ENCODE measurements around the gene INF2.

INF2 gene

DNA sequence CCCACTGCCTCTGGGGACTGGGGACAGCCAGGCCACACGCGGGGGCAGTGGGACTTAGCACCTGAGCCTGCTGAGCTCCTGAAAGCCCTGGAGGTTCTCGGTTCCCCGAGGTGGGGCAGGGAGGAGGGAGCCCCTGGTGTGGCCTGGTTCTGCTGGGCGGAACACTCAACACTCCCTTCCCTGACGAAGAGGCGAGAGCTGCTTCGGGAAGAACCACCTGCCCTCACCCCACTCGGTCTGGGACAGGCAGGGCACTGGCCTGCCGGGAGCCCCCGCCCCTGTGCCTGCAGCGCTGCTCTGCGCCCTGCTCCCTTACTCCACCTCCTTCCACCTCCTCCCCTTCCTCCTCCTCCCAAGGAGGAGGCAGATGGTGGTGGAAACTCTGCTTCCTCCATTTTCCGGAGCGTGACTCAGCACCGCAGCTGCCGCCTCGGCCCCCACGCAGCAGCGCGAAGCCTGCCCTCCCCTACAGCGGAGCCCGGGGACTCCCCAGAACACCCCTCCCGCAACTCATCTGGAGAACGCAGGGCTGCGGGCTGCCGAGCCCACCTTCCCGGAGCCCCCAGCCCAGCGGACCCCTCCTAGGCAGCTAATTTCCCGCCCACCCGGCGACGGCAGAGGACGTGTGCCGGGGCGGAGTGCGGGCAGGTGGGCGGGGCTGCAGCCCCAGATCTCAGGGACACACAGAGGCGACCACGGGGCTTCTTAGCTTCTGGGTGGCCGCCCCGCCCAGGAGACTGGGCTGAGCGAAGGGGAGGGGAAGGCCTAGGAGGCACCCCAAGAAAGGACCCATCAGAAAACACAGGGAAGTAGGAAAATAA, 11.7 kb upstream of the INF2 start:
- DNase-seq: peak; percentile 43

DNA sequence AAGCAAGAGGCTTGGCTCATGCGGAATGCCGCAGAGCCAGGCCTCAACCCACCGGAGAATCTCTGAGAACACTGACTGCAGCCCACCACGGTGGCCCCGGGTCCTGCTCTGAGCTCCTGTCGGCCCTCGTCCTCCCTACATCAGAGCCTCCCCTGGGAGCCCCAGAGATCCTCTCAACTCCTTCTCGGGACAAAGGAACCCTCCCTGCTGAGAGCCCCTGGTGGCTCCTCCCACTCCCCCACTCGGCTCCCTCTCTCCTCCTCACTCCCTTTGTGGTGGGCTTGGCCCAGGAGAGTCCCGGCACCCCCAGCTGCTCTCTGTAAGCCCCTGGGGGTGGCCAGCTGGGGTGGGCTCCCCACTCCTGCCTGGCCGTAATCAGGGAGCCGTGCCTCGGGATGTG, 11.1 kb upstream of the INF2 start:
- DNase-seq: peak; percentile 49

DNA sequence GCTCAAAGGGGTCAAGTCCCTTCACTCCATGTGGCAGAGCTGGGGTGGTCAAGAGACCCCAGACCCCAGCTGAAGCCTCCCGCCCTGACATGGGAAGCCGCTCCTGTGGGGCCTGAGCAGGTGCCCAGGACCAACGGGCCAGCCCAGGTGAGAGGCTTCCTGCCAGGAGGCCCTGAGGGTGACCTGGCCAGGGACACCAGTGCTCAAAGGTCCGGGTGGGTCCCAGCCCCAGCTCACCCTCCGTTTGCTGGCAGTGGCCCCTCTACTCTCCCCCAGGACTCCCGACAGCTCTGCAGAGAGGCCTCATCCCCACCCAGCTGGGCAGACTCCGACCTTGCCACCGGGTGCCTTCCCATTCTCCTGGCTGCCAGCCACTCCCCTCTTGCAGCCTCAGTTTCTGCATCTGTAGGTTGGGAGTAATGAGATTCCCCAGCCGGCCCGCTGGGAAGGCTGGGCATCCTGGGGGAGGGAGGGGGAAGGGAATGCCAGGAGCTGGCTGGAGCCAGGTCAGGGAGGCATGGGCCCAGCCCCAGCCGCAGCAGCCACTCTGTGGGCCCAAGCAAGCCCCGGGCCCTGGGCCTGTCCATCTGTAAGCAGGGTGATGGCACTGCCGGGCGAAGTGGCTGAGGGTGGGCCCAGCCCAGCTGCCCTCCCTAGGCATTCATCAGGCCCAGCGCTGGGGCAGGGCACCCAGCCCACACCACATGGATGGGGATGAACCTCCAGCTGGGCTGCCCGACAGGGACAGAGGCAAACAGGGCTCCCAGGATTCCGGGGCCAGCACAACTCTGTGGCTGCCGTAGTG, 10.3 kb upstream of the INF2 start:
- DNase-seq: no peak

DNA sequence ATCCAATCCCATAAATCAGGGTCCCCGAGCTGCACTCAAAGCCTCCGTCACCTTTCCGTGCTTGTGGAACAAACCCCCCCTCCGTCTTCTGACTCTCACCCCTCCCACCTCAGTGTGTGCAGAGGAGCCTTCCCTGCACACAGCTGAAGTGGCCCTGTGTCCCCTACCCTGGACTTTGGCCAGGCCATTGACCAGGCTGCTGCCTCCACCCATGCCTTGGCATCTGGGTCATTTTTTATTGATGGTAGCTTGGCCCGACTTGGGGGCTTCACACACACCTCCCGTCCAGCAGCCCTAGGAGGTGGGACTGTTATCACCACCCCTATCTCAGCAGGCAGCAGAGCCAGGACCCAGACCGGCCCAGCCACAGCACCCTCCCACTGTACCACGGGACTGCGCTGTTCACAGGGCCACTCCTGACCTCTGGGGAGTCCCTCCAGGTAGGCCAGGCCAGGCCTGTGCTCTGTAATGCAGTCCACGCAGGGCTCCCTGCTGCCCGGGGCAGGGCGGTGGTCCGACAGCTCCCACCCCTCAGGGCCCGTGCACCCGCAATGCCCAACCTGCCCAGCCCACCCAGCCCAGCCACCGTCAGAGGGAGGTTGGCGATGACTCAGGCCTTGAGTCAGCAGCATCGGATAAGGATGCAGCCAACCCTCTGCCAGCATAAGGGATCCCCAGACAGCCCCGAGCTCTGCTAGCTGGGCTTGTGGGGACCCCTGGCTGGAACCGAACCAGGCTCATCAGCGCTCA, 9.2 kb upstream of the INF2 start:
- DNase-seq: no peak

DNA sequence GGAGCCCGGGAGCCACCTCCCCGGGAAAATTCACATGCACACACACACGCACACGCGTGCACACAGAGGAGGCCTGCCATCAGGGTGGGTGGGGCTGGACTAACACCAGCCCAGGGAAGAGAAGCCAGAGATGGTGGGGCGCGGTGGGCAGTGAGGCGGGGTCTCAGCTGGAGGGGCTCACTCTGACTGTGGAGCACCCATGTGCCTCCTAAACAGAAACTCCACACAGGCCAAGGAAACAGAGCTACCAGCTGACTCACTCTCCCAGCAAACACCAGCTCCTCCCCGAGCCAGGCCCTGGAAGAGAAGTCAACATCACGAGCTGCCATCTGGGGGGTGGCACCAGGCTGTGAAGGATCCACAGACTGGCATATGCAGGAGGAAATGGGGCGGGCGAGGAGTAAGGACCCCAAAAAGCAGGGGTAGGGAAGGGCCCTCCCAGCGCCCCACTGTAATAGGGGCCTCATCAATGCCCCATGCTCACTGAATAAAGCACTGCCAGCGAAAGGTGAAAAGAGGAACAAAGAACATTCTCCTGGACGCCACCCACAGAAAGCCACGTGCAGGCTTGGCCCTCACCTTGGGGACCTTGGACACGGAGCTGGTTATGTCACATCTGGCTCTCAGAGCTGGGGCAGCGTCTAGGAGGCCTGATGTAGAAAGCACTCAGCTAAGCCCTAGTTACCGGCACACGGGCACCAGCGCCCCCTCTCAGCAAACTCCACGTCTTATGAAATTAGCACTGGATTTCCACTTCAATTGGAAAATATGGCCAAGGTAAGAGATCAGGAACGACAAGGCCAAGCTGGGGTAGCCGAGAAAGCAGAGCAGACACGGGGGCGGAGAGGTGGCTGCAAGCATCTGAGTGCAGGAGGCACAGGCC, 8.4 kb upstream of the INF2 start:
- DNase-seq: no peak

DNA sequence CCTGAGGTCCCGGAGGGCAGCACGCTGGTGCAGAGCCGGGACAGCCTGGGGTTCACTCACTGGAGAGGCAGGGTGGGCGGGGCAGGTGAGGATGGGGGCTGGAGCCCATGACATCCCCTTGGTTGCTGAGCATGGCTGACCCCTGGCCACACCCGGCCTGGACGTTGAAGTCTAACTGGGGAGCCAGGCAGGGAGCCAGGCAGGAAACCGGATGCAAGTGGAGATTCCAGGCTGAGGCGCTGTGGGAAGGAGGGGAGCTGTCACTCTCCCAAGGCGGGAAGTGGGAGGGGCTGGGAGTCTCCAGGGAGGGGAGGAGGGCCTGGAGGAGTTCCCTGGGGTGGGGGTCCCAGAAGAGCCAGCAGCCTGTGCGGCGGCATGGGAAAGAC, 7.7 kb upstream of the INF2 start:
- no peak for DNase-seq

DNA sequence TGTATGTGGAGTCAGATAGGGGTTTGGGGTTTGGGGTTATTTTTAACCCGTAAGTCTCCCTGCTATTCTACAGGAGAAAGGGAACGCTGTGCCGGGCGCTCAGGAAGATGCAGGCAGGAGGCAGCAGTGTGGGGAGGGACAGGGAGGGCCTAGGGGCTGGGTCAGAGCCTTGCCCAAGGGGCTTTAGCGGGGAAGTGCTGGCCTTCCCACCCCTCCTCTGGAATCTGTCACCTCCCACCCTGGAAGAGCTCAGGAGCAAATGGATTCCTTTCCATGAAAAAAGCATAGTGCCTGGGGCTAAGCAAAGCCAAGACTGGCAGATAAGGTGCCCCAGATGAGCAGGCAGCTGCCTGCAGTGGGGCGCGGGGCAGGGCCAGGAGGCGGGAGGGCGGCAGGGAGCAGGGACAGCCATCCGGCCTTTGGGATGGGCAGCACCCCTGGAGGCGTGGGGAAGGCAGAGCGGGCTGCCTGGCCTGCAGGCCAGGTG, 7.3 kb upstream of the INF2 start:
- DNase-seq: no peak

DNA sequence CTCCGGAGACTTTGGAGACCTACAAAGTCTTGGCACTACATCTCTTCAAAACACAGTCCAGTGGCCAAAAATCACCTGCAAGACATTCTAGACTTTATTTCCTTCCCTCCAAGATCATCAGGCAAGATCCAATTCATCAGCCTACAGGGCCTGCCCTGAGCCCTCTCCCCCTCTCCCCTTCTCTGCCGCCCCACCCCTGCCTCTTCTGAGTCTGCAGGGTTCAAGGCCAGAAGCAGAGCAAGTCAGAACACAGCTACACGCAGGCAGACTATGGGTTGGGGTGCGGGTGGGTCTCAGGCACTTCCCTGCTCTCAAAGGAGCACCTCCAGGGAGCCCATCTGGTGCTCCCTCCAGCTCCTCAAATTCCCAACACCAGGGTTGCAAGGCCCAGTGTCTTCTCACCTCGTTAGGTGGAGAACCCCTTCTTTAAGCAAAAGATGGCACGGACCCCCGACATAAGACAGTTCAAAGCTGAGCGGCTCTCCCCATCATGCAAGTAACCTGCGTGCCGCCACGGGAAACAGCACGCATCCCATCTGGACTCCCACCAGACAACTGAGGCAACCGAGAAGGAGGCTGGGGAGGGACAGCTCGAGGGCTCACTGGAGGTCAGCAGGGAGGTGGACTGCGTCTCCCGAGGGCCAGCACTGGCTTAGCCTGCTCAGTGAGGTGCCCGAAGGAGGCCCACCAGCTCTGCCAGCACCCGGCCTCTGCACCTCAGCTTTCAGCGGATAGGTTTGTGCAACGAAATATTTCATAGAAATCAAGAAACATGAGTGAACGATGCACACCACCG, 5.6 kb upstream of the INF2 start:
- DNase-seq: no peak

DNA sequence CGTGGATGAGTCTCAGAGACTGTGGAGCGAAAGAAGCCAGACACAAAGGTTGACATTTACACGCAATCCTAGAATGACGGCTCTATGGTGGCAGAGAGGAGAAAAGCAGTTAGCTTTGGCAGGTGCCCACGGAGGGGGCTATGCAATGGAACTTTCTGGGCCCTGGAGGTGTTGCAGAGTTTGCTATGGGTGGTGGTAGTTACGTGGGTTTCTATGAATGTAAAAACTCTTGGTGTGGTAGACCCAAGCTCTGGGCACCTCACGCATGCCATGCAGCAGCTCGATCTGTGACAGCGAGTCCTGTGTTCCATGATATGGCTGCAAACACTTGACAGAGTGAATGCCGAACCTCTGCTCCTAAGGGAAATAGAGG, 5.0 kb upstream of the INF2 start:
- no peak for DNase-seq

DNA sequence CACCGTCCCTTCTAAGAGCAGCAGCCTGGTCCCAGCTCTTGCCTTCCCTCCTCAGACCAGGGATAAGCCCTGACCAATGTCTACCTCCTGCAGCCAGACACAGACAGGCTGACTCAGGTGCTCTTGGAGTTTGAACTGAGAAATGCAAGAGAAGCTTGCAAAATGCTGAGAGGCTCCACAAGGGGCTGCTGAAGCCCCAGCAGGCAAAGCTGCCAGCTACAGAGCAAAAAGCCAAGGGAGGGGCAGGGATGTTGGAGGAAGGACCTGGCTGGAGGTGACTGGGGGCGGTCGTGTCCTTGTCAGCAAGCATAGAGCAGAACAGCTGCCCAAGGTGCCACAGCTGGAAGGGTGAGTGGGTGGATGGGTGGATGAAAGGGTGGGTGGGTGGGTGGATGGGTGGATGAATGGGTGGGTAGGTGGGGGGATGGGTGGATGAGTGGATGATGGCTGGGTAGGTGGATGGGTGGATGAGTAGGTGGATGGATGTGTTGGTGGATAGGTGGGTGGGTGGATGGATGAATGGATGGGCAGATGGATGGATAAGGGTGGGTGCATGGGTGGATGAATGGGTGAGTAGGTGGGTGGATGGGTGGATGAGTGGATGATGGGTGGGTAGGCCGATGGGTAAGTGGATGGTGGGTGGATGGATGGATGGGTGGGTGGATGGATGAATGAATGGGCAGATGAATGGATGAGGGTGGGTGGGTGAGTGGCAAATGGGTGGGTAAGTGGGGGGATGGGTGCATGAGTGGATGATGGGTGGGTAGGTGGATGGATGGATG, 4.0 kb upstream of the INF2 start:
- no peak for DNase-seq

DNA sequence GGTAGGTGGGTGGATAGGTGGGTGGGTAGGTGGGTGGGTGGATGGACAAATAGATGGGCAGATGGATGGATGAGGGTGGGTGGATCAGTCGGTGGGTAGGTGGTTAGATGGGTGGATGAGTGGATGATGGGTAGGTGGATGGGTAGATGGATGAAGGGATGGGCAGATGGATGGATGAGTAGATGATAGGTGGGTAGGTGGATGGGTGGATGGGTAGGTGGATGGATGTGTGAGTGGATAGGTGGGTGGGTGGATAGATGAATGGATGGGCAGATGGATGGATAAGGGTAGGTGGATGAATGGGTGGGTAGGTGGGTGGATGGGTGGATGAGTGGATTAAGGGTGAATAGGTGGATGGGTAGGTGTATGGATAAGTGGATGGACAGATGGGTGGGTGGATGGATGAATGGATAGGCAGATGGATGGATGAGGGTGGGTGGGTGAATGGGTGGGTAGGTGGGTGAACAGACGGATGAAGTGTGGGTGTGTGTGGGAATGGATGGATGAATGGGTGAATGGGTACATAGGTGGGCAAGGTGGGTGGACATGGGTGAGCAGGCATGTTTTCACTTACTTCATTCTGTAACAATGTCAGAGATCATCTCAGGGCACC, 3.3 kb upstream of the INF2 start:
- no peak for DNase-seq

DNA sequence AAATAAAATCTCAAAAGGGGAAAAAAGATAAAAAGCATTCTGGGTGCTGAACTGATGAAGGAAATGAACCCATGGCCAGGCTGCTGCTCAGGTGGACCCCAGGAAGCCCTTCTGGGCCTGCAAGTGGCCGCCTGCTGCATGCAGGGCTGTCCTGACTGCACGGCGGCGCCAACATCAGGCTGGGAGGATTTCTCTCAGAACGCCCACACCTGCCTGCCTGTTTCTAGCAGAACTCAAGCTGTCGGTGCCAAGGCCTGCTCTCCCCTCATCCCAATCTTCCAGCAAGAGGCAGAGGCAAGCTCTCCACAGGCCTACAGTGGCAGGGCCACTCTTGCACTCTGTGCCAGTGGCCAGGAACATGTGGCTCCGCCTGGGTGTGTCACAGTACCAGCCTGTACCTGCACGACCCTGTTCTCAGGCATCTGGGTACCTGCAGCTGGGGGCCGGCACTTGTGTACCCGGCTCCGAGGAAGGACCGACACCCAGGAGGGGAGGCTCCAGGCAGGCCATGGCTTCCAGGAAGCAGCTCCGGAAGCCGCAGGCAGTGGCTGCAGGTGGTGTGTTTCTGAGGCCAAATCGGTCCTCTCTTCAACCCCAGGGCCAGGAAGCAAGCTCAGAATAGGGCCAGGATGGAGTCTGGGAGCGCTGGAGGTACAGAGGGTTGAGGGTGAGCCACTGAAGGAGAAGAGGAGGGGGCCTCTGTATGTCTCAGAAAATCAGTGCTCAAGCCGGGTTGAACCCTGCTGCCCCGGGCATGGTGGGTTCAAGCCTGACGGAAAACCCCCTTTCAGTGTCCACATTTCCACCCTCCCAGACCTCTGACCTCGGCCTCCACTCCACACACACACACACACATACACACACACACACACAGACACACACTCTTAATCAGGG, 2.5 kb upstream of the INF2 start:
- no peak for DNase-seq

DNA sequence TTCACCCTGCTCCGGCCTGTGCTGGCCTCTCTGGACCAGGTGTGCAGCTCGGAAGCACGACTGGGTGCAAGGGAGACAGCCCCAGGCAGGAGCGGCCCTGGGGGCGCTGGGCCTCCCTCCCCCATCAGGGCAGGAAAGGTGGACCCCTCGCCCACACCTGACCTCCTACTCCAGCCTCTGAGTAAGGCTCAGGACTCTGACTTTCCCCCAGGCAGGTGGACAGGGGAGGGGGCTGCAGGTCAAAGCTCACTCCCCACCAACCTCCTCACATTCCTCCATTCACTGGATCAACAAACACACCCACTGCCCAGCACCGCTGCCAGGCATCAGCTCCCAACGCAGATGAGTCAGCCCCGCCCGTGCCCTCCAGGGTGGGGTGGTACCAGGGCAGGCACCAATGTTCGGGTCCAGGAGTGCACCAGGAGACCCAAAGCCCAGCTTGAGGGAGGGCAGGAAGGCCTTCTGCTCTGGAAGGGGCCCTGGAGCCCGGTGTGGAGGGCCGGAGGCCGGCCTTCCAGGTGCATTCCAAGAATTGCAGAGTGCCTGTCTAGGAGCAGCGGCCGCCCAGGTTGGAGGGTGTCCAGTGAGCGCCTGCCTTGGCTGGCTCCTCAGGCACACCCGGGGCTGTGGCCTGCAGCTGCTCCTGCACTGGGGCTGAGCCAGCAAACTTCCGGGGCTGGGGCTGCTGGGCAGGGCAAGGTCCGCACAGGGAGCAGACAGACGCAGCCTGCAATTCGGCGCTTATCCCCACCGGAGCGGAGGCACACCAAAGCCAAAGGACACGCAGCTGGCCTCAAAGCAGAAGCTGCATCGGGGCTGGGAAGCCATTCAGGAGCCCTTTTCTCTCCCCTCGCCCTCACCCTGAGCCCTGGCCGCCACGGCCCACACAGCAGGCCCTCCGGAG, 1.6 kb upstream of the INF2 start:
- DNase-seq: no peak

DNA sequence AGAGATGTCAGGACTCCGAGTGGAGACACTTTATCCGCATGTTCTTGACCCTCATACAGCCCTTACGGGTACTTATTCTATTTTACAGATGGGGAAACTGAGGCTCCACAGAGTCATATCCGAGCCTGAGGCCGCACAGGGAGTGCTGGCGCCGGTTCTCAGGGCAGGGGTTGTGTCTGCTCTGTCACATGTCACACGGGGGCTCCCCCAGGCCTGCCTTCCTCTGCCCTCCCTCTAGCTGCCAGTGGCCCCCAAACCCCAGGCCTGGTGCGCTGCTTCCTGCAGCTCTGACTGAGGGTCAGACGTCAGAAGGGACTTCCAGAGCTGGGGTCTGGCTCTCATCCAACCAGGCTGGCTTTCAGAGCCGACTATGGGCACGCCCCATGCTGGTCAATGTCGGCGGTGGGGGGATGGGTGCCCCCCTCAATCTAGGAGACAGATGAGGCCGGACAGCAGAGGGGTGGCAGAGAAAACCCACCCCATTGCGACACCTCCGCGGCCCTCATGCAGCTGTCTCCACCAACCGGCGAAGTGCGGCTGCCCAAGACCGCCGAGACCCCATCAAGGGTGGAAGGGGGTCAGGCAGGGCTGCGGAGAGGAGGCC, 811 bp upstream of the INF2 start:
- no peak for DNase-seq

DNA sequence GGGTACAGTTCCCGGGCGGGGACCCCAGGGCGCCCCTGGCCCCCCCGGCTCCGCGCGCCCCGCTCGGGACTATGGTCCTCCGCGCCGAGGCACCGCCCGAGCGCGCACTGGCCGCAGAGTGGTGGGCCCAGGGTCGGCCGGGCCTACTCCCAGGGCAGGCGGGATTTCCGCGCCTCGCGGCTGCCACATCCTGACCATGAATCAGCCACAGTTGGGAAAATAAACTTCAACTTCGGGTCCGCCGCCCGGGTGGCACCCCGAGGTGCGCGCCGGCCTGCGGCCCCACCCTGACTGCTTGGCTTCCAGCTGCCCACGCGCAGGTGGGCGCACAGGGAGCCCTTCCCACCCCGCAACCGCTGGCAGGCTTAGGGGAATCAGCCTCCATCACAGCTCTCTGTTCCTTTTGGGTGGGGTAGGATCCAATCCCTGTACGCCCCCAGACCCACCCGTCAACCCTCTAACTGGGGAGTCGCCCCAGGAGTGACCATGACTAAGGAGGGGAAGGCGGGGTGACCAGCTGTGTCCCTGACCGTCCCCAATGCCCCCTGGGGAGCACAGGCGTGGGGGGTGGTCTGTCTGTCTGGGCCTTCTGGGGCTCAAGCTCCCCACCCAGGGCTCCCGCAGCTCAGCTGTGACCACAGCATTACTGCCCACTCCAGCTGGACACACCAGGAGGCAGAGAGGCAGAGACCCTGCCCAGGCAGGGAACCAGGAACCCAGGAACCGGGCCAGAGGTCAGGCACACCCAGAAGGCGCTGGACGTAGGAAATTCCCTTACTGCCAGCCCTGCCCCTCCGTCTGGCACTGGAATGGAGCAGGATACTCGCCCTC, 678 bp downstream of the INF2 start:
- no peak for DNase-seq

DNA sequence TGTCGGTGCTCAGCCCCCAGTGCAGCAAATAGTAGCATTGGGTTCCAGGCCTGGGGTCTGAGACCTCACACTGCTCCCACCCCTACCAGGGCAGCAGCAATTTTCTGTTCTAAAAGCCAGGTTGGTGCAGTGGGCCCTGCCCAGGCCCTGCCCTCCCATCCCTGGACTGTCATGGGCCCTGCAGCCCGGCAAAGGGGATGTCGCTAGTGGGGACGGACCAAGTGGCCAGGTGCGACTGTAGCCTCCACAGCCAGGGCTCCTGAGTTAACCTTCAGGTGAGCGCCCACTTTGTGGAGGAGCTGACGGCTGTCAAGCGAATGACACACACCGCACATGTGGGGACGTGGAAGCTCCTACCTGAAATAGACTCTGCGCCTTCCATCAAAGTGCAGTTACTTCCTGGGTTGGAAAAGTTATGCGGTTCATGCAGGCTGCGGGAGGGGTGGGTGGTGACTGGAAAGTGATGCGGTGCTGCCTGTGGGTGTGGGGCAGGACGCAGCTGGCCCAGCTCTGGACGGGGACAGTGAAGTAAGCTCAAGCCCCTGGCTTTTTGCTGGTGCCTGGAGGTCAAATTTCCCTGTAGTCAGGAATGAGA, 1.5 kb downstream of the INF2 start:
- no peak for DNase-seq

Measured in NCI-H1436 treated with DMSO at 0.1 percent for 48 hours (cell line).